AG10803 (cell line): ENCODE results near the gene GALNT9.

ENCODE experiments used
- DNase-seq: peaks from one replicate; pipeline ENCODE4 v3.0.0; 2010; ENCODE audit warnings: low read depth
- H3K4me3 ChIP-seq: 2 replicates; pipeline ENCODE4 v1.5.1; 2011; ENCODE audit warnings: mild to moderate bottlenecking, low read length, control low read depth
- CTCF ChIP-seq: conservative IDR thresholded peaks from 2 replicates; pipeline ENCODE4 v1.5.1; 2011; ENCODE audit warnings: mild to moderate bottlenecking, low read length, control low read depth, inconsistent platforms

The GALNT9 gene

DNA sequence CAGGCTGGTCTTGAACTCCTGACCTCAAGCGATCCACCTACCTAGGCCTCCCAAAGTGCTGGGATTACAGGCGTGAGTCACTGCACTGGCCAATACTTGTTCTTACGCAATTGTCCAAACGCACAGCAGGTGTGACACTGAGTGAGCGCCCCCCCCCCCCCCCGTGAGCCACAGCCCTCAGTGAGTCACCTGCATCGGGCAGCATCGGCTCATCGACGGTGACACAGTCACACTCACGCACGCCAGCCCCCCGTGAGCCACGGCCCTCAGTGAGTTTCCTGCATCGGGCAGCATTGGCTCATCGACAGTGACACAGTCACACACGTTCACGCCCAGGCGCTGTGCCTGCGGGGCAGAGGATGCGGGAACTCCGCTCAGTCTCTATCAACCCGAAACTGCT is 42.5 kb downstream of the GALNT9 start:
- H3K4me3 ChIP-seq: no peak overlapping the region
- no peak for DNase-seq
- TF ChIP-seq CTCF: no peak

- no peak for TF ChIP-seq CTCF
- DNase-seq: peak; percentile 38
- H3K4me3 ChIP-seq: no peak overlapping the region
Measured at GRCh38 chr12:132285991-132286681, 43.3 kb downstream of the GALNT9 start.

GRCh38 chr12:132284827-132285741 is 44.3 kb downstream of the GALNT9 start:
- no peak overlapping the region for H3K4me3 ChIP-seq
- no peak for DNase-seq
- TF ChIP-seq CTCF: no peak

DNA sequence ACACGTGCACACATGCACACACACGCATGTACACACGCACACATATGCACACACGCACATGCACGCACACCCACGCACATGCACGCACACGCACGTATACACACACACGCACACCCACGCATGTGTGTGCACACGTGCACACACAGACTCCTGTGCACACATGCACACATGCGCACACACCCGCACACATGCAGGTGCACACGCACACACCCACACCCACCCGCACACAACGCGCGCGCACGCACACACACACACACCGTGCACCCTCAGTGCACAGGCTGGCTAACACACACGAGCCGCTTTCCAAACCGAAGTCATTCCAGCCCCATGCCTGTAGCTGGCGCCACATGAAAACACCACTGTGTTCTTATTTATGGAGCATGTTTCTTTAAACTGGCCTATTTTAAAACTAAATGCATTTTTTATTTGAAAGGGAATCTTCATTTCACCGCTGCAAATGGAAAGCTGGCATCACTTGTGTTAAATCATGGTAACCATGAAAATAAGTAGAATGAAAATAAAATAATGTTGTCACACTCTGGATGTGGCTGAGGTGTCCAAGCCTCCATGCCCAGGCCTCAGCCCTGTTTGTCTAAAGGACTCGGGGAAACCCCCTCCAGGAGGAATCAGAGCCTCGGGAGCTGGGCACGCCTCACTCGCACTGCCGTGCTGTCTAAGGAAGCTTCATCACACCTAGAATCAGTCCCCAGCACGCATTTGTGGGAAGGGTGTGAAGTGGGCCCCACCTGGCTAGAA is 45.1 kb downstream of the GALNT9 start:
- TF ChIP-seq CTCF: peak; percentile 36
- DNase-seq: peak; percentile 4
- H3K4me3 ChIP-seq: no peak overlapping the region

DNA sequence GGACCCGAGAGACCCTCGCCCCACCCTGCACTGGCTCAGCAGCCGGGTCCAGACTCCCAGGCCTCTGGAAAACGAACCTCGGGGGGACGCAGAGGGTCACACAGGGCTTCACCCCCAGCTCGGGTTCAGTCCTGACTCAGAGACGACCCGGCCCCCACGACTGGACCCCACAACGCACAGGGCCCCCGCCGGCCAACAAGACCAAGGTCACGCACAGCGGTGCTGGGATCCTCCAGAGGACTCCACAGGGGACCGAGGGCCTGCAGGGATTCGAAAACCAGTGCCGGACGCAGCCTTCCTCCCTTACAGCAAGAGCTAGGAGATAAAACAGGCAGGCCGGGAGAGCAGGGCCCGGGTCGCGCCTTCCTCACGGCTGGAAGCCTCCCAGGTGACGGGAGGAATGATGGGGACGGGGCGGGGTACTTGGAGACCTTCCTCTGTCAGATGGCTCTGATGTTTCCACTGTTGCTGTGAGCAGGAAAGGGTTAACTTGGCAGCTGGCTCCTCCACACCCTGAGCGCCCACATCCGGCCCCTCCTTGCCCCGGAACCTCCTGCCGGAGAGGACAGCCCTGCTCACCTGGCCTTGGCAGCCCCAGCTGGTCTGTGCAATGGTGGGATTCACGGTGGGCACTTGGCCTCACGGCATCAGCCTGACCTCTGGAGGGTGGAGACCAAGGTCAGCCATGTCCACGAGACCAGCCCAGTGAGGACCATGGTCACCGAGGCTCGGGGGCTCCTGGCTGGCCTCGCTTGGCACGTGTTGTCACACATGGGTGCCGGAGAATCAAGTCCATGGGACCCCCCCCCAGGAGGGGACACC is 46.2 kb downstream of the GALNT9 start:
- no peak for TF ChIP-seq CTCF
- DNase-seq: no peak
- no peak overlapping the region for H3K4me3 ChIP-seq
